ENCODE measurements around the gene NAA60. TPM values are rescaled to one million over a fixed set of nuclear protein-coding genes. Genes with fewer than 3 reads are reported as not detected.

Gene NAA60
- total RNA-seq, 1 donor from 2014 or later = 48.6 TPM

DNA sequence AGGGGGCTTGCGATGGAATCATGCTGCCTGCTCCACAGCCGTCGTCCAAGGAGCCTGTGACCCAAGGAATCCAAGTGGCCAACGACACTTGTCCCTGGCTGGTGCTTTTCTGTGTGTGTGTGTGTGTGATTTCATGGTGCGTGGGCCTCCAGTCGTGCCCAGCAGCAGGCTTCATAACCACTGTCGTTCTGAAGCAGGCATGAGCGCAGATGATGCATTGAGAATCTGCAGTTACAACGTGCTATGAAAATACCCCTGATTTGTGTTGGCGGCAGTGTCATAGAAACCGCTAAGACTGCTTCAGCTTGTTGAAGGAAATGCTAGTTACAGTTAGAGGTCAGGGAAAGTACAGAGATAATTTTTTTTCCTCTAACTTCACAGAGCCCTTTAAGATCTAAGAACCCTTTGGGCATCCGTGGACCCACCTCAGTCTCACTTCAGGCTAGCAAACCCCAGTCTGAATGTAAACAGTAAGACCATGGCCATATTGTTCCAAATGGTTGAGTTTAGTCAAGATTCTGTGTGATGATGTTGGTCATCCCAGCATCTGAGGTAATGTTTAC is 36.3 kb downstream of the NAA60 start:
- peak; percentile 5 for DNase-seq

DNA sequence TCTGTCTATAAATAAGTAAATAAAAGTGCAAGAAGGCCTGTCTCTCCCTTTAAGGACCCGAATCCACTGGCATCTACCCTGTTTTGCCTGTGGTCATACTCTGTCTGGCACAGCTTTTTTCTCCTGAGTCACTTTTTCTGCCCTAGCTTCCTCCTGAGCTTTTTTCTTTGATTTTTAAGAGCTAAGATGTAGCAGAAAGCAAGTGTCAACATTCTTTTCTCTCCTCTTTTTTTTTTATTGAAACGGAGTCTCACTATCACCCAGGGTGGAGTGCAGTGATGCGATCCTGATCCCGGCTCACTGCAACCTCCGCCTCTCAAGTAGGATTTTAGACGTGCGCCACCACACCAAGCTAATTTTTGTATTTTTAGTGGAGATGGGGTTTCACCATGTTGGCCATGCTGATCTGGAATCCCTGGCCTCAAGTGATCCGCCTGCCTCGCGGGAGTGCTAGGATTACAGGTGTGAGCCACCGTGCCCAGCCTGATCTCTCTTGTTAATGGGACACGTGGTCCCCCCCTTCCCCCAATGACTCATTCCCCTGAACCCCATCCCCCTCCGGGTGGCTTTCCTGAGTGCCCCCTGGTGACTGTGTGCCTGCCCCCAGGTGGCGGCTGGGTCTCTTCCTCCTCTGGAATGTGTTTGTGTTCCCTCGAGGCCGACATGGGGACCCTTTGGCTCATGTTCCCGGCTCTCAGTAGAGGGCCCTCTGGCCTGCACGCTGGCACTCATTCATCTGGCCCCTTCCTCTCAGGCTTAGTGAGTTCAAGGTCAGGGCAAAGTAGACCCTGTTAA is 37.6 kb downstream of the NAA60 start:
- DNase-seq (no peak), ATAC-seq (no peak)
- intact Hi-C loops (cut with micrococcal nuclease) = no loop called here

More for the DNA sequence above, 36.3 kb downstream of the NAA60 start:
- no peak for ATAC-seq
- intact Hi-C loops (cut with micrococcal nuclease) = no loop called here

DNA sequence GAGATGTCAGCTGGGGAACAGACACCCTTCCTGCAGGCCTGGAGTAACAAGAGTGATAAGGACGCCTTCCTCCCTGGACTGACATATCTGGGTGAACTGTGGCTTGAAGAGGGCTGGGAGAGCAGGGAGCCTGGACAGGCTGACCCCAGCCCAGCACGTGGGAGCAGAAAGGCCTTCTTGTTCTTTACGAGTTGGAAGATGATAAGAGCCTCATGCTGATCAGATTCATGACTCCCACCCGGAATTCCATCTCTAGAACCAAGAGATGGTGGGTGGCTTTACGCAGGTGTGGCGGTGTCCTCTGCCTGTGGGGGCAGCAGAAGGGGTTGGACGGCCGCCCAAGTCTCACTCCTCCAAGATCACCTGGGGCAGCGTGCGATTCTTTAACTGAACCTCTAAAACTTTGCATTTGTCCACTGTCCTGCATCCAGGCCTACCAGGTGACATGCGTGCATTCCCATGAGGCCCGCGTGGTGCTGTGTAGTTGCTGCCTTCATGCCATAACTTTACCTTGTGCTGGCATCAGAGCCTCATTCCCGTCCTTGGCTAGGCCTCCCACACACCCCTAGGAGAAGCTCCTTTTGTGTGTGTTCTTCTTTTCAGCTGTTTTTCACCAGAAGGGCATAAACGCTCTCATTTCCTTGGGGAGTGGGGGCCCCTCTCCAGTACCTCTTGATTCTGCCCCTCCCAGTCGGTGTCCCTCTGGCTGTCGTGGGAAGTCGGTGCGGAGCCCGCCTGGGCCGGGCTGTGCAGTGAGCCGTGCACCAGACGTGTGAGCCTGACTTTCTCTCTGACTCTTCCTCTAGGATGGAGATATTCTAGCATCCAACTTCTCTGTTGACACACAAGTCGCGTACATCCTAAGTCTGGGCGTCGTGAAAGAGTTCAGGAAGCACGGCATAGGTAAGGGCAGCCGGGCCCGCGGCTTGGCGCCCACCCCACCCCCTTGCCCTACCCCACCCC is 38.5 kb downstream of the NAA60 start:
- intact Hi-C loops (cut with micrococcal nuclease) = no loop called here
- ATAC-seq (peak; percentile 57), DNase-seq (no peak)

DNA sequence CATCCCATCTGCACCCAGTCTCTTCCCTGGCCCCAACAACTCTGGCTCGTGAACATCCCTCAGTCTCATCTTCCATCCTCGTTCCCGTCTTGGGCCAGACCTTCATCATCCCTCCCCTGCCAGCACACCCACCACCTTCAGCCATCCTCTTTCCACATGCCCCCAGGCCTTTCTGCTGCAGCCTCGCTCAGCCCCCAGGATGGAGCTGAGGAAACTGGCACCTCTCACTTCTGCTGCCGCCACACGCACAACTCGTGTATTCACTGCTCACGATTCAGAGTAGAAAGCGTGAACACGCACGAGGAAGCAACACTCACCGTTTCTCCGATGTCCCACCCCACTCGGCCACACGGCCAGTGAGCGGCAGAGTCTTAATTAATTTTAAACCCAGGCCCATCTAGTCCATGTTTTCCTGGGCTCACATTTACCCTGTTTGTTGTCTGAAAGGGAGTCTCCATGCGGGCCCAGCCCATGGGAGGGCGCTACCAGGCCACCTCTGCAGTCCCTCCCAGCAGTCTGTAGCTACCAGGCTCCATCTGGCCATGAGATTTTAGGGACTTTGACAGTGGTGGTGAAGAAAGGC is 39.3 kb downstream of the NAA60 start:
- DNase-seq (peak; percentile 3), ATAC-seq (no peak)
- intact Hi-C loops (cut with micrococcal nuclease) = no loop called here

DNA sequence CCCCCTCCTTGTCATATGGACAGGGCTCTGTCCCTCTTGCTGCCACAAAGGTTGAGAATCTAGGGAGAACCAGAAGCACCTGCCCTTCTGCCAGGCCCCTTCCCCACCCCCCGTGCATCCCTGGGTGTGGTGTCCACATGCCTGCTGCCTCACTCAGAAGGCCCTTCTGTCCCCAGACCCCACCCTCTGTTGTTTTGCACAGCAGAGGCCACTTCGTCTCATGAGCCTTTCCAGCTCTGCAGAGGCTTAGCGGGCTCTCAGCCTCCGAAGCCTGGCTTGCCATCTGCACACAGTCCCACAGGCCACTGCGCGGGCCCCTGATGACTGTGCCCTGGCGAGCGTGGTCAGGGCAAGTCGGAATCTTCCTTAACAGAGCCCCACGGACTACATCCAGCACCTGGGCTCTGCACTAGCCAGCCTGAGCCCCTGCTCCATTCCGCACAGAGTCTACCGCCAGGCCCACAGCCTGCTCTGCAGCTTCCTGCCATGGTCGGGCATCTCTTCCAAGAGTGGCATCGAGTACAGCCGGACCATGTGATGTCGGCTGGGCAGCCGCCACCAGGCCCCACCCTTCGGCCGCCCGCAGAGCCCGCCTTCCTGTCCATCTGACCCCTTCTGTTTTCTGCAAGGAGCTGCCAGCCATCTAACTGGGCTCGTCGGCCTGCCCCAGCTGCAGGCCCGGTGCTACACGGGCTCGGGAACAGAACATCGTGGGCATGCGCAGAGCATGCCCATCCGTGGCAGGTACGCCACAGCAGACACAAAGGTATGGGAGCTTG is 41.0 kb downstream of the NAA60 start:
- ATAC-seq (no peak), DNase-seq (peak; percentile 22)
- intact Hi-C loops (cut with micrococcal nuclease) = no loop called here

DNA sequence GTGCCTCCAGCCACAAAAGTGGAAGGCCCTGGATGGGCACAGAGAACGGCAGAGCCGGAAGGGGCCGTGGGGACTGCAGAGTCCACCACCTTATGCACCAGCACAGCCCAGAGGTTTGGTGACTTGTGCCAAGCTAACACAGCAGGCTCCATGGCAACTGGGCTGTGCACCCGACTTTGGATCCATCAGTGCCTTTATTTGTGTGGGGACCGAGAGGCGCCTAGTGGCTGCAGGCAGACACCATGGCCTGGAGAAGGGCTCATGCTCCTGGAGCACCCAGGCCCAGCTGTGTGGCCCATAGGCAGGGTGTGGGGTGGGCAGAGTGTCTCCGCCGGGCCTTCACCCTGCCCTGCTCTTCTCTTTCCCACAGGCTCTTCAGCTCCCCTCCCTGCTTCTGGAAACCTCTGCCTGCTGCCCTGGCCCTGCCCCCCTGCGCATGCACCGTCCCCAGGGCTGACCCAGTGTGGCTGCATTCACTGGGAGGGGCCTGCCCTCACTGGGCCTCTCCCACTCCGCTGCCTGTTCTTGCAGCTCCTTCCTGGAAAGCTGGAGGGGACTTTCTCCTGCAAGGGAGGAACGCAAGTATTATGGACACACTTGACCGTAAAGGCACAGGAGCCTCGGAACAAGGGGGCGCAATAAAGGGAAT is 41.7 kb downstream of the NAA60 start:
- ATAC-seq (no peak), DNase-seq (peak; percentile 21)
- intact Hi-C loops (cut with micrococcal nuclease) = no loop called here

DNA sequence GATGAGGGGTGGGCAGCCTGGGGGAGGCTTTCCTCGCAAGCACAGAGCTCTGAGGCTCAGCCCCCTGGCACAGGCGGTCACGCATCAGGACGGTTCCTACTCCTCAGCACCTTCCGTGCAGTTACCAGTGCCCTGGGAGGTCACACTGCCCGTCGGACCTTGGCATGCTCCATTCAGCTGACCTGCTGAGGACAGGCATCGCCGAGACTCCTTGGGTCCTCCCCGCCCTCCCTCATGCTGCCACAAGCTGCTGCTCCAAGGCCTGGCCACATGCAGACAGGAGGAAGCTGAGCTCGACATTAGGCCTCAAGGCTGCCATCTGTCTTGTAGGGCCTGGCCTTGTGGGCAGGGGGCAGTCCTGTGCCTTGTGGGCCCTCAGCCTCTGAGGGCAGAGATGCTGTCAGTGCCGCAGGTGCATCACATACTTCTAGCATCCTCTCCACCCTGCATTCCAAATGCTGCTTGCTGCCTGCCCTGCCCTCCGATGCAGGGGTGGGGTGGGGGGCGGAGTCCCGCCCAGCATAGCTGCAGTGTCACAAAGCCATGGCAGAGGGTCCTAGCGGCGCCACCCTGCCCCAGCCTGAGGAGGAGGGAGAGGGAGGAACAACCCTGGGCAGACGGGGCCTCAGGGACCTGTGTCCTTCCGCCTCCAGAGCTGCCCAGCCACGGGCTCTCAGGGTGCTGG is 42.5 kb downstream of the NAA60 start:
- intact Hi-C loops (cut with micrococcal nuclease) = no loop called here
- DNase-seq (peak; percentile 26), ATAC-seq (peak; percentile 2)

DNA sequence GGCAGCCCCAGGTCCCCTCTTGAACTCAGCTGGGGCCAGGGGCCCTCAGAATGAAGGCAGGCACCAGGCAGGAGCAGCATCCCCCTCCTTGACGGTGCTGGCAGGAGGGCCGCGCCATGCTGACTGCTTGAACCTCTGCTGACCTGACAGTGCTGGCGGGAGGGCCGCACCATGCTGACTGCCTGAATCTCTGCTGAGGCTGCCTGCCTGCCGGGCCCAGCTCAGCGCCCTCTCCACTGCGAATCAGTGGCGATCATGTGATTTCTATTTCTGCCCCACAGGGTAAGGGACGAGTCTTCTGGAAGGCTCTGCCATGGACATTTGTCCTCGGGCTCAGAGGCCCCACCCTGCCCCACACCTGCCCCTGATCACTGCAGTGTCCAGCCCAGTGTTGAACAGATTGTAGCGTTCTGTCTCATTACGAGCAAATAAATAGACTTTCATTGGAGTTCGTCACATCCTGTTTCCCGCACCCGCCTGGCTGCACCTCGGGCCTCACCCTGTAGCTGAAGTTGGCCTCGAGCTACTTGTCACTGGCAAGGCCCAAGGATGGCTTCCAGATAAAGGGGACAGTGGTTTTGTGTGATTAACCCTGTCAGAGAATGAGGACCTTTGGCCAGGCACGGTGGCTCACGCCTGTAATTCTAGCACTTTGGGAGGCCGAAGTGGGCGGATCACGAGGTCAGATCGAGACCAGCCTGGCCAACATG is 43.2 kb downstream of the NAA60 start:
- ATAC-seq = peak; percentile 39
- peak; percentile 30 for DNase-seq
- intact Hi-C loops (cut with micrococcal nuclease) = no loop called here

DNA sequence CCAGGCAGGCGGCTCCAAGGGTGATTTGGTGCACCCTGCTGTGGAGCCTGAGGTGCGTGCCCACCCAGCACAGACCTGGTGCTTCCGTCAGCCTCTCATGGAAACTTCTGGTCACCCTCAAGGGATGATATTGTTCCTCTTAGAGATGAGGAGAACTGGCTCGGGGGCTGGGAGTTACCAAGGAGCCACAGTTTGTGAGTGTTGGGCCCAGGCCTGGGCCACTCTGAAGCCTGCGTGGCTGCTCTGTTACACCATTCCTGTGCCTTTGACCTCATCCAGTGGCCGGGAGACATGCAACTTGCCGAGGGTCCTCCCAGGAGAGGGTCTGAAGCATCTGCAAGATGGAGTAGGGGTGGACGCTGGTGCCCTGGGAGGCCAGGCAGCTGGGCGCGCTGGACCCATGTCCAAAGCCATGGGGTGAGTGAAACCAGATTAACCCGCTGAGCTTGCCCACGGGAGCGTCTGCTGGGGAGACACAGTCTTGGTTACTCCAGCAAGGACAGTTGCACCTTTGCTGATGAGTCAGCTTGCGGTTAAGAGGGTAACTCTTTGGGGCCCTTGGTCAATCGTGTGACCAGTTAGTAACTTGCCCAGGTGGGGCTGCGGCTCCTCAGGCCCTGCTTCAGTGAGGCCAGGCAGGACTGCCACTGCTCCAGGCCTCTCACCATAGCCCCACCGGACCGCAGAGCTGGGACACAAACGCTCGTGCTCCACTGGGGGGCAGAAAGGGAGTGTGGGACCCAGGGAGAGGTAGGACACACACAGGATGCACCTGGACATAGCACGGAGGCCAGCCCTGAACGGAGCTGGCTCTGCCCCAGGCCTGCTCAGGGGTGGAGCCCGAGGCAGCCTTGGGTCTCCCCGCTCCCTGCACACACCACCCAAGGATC is 44.3 kb downstream of the NAA60 start:
- intact Hi-C loops (cut with micrococcal nuclease) = no loop called here
- ATAC-seq = peak; percentile 7
- DNase-seq = peak; percentile 19

DNA sequence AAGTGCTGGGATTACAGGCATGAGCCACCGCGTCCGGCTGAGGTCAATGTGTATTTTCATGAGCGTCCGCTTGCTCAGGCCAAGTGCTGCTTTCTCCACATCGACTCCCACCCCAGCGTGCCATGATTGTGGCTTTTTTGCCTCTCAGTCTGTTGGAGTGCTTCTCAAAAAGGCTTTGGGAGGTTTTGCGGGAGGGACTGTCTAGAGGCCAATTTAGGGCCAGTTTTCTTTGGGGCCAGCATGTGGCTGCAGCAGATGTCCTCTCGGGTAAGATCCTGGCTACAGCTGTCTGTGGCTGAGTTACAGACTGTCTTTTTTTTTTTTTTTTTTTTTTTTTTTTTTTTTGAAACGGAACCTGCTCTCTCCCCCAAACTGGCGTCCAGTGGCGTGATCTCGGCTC is 45.3 kb downstream of the NAA60 start:
- no peak for ATAC-seq
- DNase-seq = no peak
- intact Hi-C loops (cut with micrococcal nuclease) = no loop called here

DNA sequence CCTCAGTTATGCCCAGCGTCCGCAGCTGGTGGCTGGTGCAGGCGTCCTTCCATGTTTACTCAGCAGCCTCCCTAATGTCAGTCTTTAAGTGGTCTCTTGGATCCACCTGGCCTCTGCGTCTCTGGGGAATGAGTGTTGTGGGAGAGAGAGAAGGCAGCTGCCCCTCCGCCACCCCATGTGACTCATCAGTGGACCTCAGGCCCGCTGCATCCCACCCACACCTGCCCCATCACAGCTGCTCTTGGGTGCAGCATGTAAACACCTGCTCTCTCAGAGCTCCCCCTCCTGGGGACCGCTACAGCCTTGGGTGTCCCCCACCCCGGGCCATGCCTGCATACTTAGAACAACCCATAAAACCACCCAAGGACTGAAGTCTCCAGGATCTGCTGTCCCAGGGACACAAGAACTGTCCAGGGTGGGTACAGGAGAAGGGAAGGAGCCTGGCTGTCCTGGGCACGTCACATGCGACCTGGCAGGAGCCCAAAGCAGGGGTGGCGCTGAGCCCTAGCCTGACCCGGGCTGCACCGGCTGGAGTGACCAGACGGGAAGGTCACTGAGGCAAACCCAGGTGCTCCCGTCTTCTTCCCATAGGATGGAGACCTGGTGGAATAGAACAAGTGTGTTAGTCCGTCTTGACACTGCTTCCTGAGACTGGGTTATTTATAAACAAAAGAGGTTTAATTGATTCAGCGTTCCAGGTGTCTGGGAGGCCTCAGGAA is 47.6 kb downstream of the NAA60 start:
- intact Hi-C loops (cut with micrococcal nuclease) = no loop called here
- no peak for DNase-seq
- ATAC-seq = peak; percentile 20

DNA sequence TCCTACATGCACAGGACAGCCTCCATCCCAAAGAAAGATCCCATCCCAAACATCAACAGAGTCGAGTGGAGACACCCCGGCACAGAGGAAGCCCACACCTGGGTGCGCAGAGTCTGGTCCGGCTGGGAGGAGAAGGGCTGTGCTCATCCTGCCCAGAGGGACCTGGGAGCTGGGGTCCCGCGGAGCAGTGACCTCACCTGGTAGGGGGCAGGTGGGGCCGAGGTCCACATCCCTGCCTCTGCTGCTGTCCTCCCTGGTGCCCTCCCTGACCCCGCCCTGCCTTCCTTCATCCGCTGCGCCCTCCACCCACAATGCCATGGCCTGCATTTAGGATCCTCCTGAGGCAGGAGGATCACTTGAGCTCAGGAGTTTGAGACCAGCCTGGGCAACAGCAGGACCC is 48.9 kb downstream of the NAA60 start:
- no peak for DNase-seq
- intact Hi-C loops (cut with micrococcal nuclease) = no loop called here
- no peak for ATAC-seq

DNA sequence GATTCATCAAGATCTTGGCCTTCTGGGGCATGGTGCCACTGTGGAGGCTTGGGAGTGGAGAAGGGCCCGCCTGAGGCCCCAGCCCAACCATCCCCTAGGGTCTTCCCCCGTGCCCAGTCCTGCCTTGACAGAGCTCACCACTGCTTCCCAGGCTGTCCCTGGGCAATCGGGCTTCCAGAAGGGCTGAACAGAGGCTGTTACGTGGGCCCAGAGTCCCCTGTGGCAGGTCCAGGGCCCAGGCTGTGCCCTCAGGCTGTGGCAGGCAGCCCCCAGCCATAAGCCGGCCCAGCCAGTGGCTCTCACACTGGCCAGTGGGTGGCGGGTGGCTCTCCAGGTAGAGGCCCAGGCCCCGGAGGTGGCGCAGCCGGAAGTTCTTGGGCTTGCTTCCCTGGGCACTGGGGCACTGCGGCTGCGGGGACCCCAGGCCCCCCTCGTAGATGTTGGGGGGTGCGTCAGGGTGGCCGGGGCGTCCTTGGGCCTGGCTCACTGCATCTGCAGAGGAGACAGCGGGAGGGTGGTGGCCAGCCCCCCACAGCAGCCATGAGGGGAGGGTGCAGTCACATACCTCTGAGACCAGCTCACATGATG is 51.0 kb downstream of the NAA60 start:
- no peak for ATAC-seq
- intact Hi-C loops (cut with micrococcal nuclease) = no loop called here
- DNase-seq = peak; percentile 15

DNA sequence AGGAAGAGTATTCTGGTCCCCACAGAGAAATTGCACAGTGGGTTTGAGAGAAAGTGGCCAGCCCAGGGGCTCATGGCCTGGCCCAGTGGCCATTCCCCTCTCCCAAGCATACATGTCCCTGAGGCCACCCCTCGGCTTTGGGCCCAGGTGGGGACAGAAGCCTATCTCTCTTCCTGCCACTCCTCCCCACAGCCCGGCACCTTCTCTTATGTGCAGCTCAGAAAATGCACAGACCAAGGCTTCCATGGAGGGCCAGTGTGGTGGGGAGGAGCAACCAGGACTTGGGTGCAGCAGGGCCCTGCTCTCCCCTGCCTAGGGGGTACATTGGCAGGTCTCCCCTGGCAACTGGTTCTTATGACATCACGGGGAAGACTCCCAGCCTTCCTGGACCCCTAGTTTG is 51.7 kb downstream of the NAA60 start, which contains the start of gene C16orf90:
Gene C16orf90 (minus strand): TSS at position 314 of the 400 bp plus-strand sequence. CDS start 68 bp downstream, at position 246.
- intact Hi-C loops (cut with micrococcal nuclease) = no loop called here
- ATAC-seq (no peak), DNase-seq (no peak)

DNA sequence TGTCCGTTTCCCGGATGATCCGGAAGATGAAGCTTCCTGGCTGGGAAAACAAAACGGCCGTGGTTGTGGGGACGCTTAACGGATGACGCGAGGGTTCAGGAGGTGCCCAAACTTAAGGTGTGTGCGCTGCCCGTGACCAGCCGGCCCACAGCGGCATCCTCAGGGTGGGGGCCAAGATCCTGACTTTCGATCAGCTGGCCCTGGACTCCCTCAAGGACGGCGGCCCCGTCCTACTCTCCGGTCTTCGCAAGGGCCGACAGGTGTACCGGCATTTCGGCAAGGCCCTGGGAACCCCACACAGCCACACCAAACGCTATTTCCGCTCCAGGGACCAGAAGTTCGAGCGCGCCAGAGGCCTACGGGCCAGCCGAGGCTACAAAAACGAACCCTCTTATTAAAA is 52.9 kb downstream of the NAA60 start:
- intact Hi-C loops (cut with micrococcal nuclease) = no loop called here
- ATAC-seq = no peak
- no peak for DNase-seq

Measured in left ventricle myocardium superior (tissue), 1 donor.